Sigmoid colon (tissue), 7 donors: Measurements from ENCODE around the gene WAS. TPM values are rescaled to one million over a fixed set of nuclear protein-coding genes. Genes with fewer than 3 reads are reported as not detected.

ENCODE experiments used
- DNase-seq: peaks from one replicate; pipeline ENCODE4 v3.0.0-alpha.2; 2019
- H3K27ac ChIP-seq, 4 donors: fragments of 200-600 bp; sonication (generic); one replicate each; pipeline ENCODE4 v1.5.1; 2016 to 2019; ENCODE audit warnings: mild to moderate bottlenecking in 1 of 4
- H3K27me3 ChIP-seq, 3 donors: fragments of 200-600 bp; sonication (generic); one replicate each; pipeline ENCODE4 v1.5.1; 2019; ENCODE audit warnings: mild to moderate bottlenecking in 1 of 3
- H3K36me3 ChIP-seq, 4 donors: fragments of 200-600 bp; sonication (generic); one replicate each; pipeline ENCODE4 v1.5.1; 2016 to 2019
- H3K4me1 ChIP-seq, 4 donors: fragments of 200-600 bp; sonication (generic); one replicate each; pipeline ENCODE4 v1.5.1; 2017 to 2019
- H3K4me3 ChIP-seq, 4 donors: fragments of 200-600 bp; sonication (generic); one replicate each; pipeline ENCODE4 v1.5.1; 2017 to 2019; ENCODE audit warnings: mild to moderate bottlenecking in 2 of 4, moderate library complexity in 1 of 4
- H3K9me3 ChIP-seq, 4 donors: fragments of 200-600 bp in 3 of 4; sonication (generic) in 3 of 4; one replicate each; pipeline versions ENCODE4 v1.5.1 to v1.6.1; 2013 to 2019
- EP300 ChIP-seq, 4 donors: sonication (generic); formaldehyde crosslinking; IDR thresholded peaks; one replicate each; pipeline ENCODE4 v1.6.1; 2017; ENCODE audit warnings: antibody characterized with exemption in 4 of 4
- POLR2A ChIP-seq, 2 donors: fragments of 450-650 bp; IDR thresholded peaks; one replicate each; pipeline ENCODE4 v1.6.1; 2016; ENCODE audit warnings: antibody characterized with exemption in 2 of 2, mild to moderate bottlenecking in 2 of 2, moderate library complexity in 2 of 2
- POLR2AphosphoS5 ChIP-seq, 4 donors: sonication (generic); formaldehyde crosslinking; IDR thresholded peaks; one replicate each; pipeline ENCODE4 v1.6.1; 2017; ENCODE audit warnings: antibody characterized with exemption in 4 of 4
- WGBS, 2 donors: extraction: QIAGEN DNeasy Blood & Tissue Kit; methylation state at CpG; one replicate each; pipeline ENCODE4 v1.1.7; 2013; 5-methylcytosine and 5-hydroxymethylcytosine counted together
- intact Hi-C: fragments of 100-400 bp; cut with DNase I; formaldehyde crosslinking; loops from one replicate; pipeline ENCODE4 v1.15.1; 2023
- polyA plus RNA-seq, 3 donors: library from polyadenylated mRNA; stranded (reverse); fragments of 200-250 nt; gene quantifications; one replicate each; pipeline ENCODE4 v1.2.3, GENCODE V29; 2013
- small RNA-seq, 3 donors: library from RNA; depleted of rRNA; stranded (forward); fragments of <200 nt; gene quantifications; one replicate each; pipeline ENCODE3, GENCODE V24; 2016
- total RNA-seq, 4 donors: library from RNA; depleted of rRNA; stranded (reverse); fragments of >200 nt; gene quantifications; one replicate each; pipeline ENCODE4 v1.1.0, GENCODE V29; 2016
- TF ChIP-seq, protein P1 (sequence below), 4 experiments: fragments of 450-650 bp in 3 of 4; fragments of 200-600 bp in 1 of 4; IDR thresholded peaks; one replicate each; pipeline ENCODE4 v1.5.1; 2016 to 2019; ENCODE audit warnings: antibody characterized with exemption in 4 of 4, mild to moderate bottlenecking in 3 of 4, moderate library complexity in 2 of 4
- donor health status: healthy with polysubstance abuse.
- donor health status: Bipolar disorder and iron deficiency.
- donor health status: healthy.

Gene WAS
- total and polyA plus RNA-seq, 7 donors = 3.0 to 23.5 (median 4.3) TPM

DNA sequence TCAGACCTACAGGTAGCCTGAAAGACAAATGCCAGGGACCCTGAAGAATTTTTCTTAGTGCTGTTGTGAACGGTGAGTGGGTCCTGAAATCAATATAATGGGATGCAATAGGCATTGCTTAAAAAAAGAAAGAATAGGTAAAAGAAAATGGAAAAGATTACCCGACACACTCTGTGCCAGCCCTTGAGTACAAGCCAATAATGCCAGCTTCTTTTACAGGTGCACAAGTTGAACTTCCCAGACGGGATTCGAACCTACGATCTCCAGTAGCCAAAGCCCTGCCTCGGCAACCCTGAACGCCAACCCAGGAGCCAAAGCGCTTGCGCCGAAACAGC, 53.2 kb downstream of the WAS start:
- peaks cover 0 to 3% (median 0%) of the 10 kb centered on the region in 3 donors for H3K27me3 ChIP-seq
- no peak for DNase-seq
- intact Hi-C loops = loop anchor here (1.0 kb wide), 2 partner anchors 41 to 64 kb away; partner anchors contain the start of gene SUV39H1
- no peaks in the 10 kb centered on the region for H3K36me3 ChIP-seq
- peak overlapping the region in 2 of 4 donors; percentile 59 to 61 for H3K4me3 ChIP-seq
- WGBS, 2 donors = 6 to 8% methylated on average over 10 of the region's 10 CpGs
- peak overlapping the region in 3 of 4 donors; percentile 83 to 93 (median 84) for H3K27ac ChIP-seq
- no peaks in the 10 kb centered on the region for H3K9me3 ChIP-seq
- TF ChIP-seq, protein P1, sequence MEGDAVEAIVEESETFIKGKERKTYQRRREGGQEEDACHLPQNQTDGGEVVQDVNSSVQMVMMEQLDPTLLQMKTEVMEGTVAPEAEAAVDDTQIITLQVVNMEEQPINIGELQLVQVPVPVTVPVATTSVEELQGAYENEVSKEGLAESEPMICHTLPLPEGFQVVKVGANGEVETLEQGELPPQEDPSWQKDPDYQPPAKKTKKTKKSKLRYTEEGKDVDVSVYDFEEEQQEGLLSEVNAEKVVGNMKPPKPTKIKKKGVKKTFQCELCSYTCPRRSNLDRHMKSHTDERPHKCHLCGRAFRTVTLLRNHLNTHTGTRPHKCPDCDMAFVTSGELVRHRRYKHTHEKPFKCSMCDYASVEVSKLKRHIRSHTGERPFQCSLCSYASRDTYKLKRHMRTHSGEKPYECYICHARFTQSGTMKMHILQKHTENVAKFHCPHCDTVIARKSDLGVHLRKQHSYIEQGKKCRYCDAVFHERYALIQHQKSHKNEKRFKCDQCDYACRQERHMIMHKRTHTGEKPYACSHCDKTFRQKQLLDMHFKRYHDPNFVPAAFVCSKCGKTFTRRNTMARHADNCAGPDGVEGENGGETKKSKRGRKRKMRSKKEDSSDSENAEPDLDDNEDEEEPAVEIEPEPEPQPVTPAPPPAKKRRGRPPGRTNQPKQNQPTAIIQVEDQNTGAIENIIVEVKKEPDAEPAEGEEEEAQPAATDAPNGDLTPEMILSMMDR (IDR thresholded peaks at IDR 0.05) = no peak
- no peak for TF ChIP-seq POLR2AphosphoS5 (IDR thresholded peaks at IDR 0.05)
- TF ChIP-seq EP300 (IDR thresholded peaks at IDR 0.05) = no peak
- no peak for TF ChIP-seq POLR2A (IDR thresholded peaks at IDR 0.05)
- H3K4me1 ChIP-seq = peaks cover 0 to 6% (median 2%) of the 10 kb centered on the region in 4 donors

DNA sequence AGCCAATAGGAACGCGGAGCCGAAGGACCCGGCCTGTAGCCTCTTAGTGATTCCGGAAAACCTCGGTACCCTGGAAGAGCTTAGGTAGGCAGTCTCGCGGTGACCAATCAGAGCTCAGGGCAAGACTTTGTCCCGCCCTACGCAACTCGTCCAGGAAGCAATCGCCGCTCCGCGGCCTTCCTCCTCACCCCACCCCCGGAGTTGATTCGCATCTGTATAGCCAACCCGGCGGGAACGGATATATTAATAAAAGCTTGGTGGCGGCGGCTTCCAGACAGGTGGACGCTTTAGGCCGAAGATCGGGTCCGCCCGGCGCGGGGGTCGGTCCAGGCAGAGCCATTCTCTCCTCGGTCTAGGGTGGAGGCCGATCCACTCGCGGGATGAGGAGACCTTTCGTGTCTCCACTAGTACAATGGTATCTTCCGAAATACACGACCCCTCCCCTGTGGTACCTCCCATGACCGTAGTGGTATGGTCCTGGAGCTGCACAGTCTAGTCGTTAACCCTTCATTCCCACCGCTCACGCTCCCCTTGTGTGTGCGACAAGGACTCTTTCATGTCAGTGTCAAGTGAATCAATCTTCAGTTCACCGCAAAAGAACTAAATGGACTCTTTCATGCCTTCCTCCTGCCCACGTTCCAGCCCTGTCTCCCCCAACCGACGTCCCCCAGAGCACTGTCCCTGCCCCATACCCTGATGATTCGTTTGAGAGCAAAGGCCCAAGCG, 53.8 kb downstream of the WAS start:
- WGBS, 2 donors = 0 to 1% methylated on average over 48 of the region's 48 CpGs
- Histone ChIP-seq H3K36me3 (no peaks in the 10 kb centered on the region), H3K27ac (peak overlapping the region; percentile 83 to 93 (median 86)), H3K4me3 (peak overlapping the region; percentile 37 to 61 (median 56)), H3K4me1 (peaks cover 0 to 6% (median 2%) of the 10 kb centered on the region in 4 donors), H3K27me3 (no peaks in the 10 kb centered on the region), H3K9me3 (no peaks in the 10 kb centered on the region)
- no peak for TF ChIP-seq EP300 (IDR thresholded peaks at IDR 0.05)
- TF ChIP-seq, protein P1 (IDR thresholded peaks at IDR 0.05) = no peak
- peak; percentile 57 to 66 for TF ChIP-seq POLR2A (IDR thresholded peaks at IDR 0.05)
- TF ChIP-seq POLR2AphosphoS5 (IDR thresholded peaks at IDR 0.05) = peak; percentile 52 to 82 (median 76)
- intact Hi-C loops = loop anchor here (1.0 kb wide), 2 partner anchors 41 to 64 kb away; partner anchors contain the start of gene SUV39H1
- peak; percentile 97 for DNase-seq

DNA sequence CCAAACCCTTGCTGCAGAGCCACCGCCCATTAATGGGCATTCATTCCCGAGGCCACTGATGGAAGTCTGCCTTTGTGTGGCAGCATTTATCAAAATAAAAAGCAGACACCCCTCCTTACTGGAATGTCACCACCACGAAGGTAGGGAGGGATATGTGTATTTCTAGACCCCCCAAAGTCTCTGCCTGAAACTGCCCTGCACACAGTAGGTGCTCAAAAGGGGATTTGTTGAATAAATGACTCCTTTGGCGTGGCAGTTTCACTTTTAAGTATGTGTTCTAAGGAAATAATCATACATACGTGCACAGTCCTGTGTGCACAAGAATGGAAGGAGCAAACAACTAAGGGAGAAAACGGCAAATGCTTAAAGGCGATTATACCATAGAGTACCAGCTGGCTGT, 54.3 kb downstream of the WAS start:
- intact Hi-C loops = loop anchor here (1.0 kb wide), 2 partner anchors 42 to 63 kb away; partner anchors contain the start of gene SUV39H1
- H3K4me1 ChIP-seq = peaks cover 0 to 6% (median 2%) of the 10 kb centered on the region in 4 donors
- 51 to 53% methylated on average over 7 of the region's 7 CpGs for WGBS, 2 donors
- no peak for DNase-seq
- TF ChIP-seq POLR2A (IDR thresholded peaks at IDR 0.05) (no peak), EP300 (IDR thresholded peaks at IDR 0.05) (no peak), POLR2AphosphoS5 (IDR thresholded peaks at IDR 0.05) (no peak)
- TF ChIP-seq, protein P1 (IDR thresholded peaks at IDR 0.05) = no peak
- H3K4me3 ChIP-seq = peak overlapping the region; percentile 37 to 61 (median 56)
- H3K9me3 ChIP-seq = no peaks in the 10 kb centered on the region
- no peaks in the 10 kb centered on the region for H3K27me3 ChIP-seq
- peak overlapping the region; percentile 83 to 93 (median 86) for H3K27ac ChIP-seq
- no peaks in the 10 kb centered on the region for H3K36me3 ChIP-seq

Small RNAs within 50 kb of the gene (small RNA-seq; reads per million reads assigned to genes)
- gene RNU6-1056P = 0 reads per million in 3 donors

Other genes starting within 250 kb of the WAS start
- 1 to 10 TPM; 1.9 to 4.6 (median 3.7) TPM for gene SLC38A5, start 213.5 kb upstream of the WAS start, total RNA-seq
- 10 to 100 TPM in 1 of 3 donors, 1 to 10 TPM in 2; 3.7 to 68.4 (median 4.2) TPM for gene SLC38A5, start 213.5 kb upstream of the WAS start, polyA plus RNA-seq
- 10 to 100 TPM; 24.6 to 39.9 (median 28.4) TPM for gene FTSJ1, start 207.6 kb upstream of the WAS start, total RNA-seq
- 10 to 100 TPM; 15.6 to 37.4 (median 18.5) TPM for gene FTSJ1, start 207.6 kb upstream of the WAS start, polyA plus RNA-seq
- 10 to 100 TPM; 12.2 to 13.3 (median 12.9) TPM for gene PORCN, start 174.8 kb upstream of the WAS start, total RNA-seq
- 1 to 10 TPM; 1.2 to 7.4 (median 3.2) TPM for gene PORCN, start 174.8 kb upstream of the WAS start, polyA plus RNA-seq
- gene EBP, start 162.0 kb upstream of the WAS start, total RNA-seq = 10 to 100 TPM; 14.3 to 25.3 (median 18.6) TPM
- 100 to 1,000 TPM in 1 of 3 donors, 10 to 100 TPM in 2; 47.4 to 310 (median 65.4) TPM for gene EBP, start 162.0 kb upstream of the WAS start, polyA plus RNA-seq
- gene TBC1D25, start 144.1 kb upstream of the WAS start, total RNA-seq = 10 to 100 TPM; 10.4 to 14.6 (median 11.9) TPM
- 1 to 10 TPM; 5.8 to 9.6 (median 7.8) TPM for gene TBC1D25, start 144.1 kb upstream of the WAS start, polyA plus RNA-seq
- gene RBM3, start 109.3 kb upstream of the WAS start, total RNA-seq = 100 to 1,000 TPM in 3 of 4 donors, 10 to 100 TPM in 1; 83.9 to 209 (median 143) TPM
- 100 to 1,000 TPM; 105 to 217 (median 185) TPM for gene RBM3, start 109.3 kb upstream of the WAS start, polyA plus RNA-seq
- 100 to 1,000 TPM in 3 of 4 donors, 10 to 100 TPM in 1; 99.9 to 132 (median 106) TPM for gene WDR13, start 86.3 kb upstream of the WAS start, total RNA-seq
- gene WDR13, start 86.3 kb upstream of the WAS start, polyA plus RNA-seq = 100 to 1,000 TPM in 2 of 3 donors, 10 to 100 TPM in 1; 98.1 to 106 (median 103) TPM
- gene SUV39H1, start 12.9 kb downstream of the WAS start, total RNA-seq = 1 to 10 TPM; 3.0 to 4.6 (median 3.7) TPM
- 1 to 10 TPM; 1.8 to 8.5 (median 2.8) TPM for gene SUV39H1, start 12.9 kb downstream of the WAS start, polyA plus RNA-seq
- gene GLOD5, start 77.9 kb downstream of the WAS start, total RNA-seq = not detected
- 10 to 100 TPM in 2 of 3 donors, 1 to 10 TPM in 1; 7.5 to 22.7 (median 10.8) TPM for gene GLOD5, start 77.9 kb downstream of the WAS start, polyA plus RNA-seq
- gene GATA1, start 102.8 kb downstream of the WAS start, total RNA-seq = not detected
- not detected for gene GATA1, start 102.8 kb downstream of the WAS start, polyA plus RNA-seq
- gene HDAC6, start 118.3 kb downstream of the WAS start, total RNA-seq = 100 to 1,000 TPM in 2 of 4 donors, 10 to 100 TPM in 2; 39.6 to 110 (median 78.3) TPM
- 10 to 100 TPM; 22.2 to 69.9 (median 25.2) TPM for gene HDAC6, start 118.3 kb downstream of the WAS start, polyA plus RNA-seq
- gene ERAS, start 142.7 kb downstream of the WAS start, total RNA-seq = not detected
- gene ERAS, start 142.7 kb downstream of the WAS start, polyA plus RNA-seq = under 1 TPM in 1 of 3 donors, not detected in 2; 0.12 TPM
- 10 to 100 TPM in 3 of 4 donors, 1 to 10 TPM in 1; 4.1 to 25.7 (median 21.4) TPM for gene PCSK1N, start 151.8 kb downstream of the WAS start, total RNA-seq
- gene PCSK1N, start 151.8 kb downstream of the WAS start, polyA plus RNA-seq = 1 to 10 TPM; 2.3 to 6.9 (median 6.0) TPM
- 10 to 100 TPM; 37.7 to 59.6 (median 45.7) TPM for gene TIMM17B, start 214.0 kb downstream of the WAS start, total RNA-seq
- 10 to 100 TPM; 38.4 to 63.1 (median 53.4) TPM for gene TIMM17B, start 214.0 kb downstream of the WAS start, polyA plus RNA-seq
- gene PQBP1, start 214.1 kb downstream of the WAS start, total RNA-seq = 100 to 1,000 TPM in 2 of 4 donors, 10 to 100 TPM in 2; 83.1 to 103 (median 94.9) TPM
- gene PQBP1, start 214.1 kb downstream of the WAS start, polyA plus RNA-seq = 10 to 100 TPM; 65.0 to 80.8 (median 77.5) TPM
- 10 to 100 TPM in 1 of 4 donors, 1 to 10 TPM in 3; 5.6 to 20.2 (median 6.0) TPM for gene SLC35A2, start 227.8 kb downstream of the WAS start, total RNA-seq
- gene SLC35A2, start 227.8 kb downstream of the WAS start, polyA plus RNA-seq = 10 to 100 TPM in 1 of 3 donors, 1 to 10 TPM in 2; 6.0 to 43.9 (median 9.0) TPM
- gene PIM2, start 235.2 kb downstream of the WAS start, total RNA-seq = 1 to 10 TPM; 2.4 to 6.9 (median 4.4) TPM
- 10 to 100 TPM in 1 of 3 donors, 1 to 10 TPM in 2; 6.6 to 42.0 (median 6.7) TPM for gene PIM2, start 235.2 kb downstream of the WAS start, polyA plus RNA-seq